ENCODE results near the gene TSR3.

Gene TSR3

DNA sequence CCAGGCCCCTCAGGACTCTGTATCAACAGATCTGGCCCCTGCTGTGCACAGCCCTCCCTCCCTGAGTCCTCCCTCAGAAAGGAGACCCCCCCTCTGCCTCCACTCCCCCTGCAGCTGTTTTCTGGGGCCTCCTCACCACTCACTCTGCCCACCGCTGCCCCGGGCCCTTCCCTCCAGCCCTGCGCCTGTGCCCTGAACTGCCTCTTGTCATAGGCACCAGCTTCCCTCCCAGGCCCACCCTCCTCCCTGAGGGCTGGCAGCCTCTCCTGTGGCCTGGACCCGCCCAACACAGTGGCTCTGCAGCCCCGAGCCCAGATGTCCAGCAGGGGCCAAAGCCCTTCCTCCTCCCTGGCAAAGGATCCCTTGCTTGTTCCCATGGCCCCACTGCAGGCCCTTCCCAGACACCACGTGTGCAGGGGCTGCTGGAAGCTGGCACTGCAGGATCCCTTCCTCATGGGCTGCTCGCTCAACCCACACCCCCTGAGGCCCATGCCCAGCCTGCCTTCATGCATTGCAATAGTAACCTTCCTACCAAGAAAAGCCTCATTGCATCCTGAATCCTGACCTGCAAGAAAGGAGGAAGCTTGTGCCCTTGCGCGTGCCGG lies 25.8 kb upstream of the TSR3 start:
- DNase-seq, result no peak

DNA sequence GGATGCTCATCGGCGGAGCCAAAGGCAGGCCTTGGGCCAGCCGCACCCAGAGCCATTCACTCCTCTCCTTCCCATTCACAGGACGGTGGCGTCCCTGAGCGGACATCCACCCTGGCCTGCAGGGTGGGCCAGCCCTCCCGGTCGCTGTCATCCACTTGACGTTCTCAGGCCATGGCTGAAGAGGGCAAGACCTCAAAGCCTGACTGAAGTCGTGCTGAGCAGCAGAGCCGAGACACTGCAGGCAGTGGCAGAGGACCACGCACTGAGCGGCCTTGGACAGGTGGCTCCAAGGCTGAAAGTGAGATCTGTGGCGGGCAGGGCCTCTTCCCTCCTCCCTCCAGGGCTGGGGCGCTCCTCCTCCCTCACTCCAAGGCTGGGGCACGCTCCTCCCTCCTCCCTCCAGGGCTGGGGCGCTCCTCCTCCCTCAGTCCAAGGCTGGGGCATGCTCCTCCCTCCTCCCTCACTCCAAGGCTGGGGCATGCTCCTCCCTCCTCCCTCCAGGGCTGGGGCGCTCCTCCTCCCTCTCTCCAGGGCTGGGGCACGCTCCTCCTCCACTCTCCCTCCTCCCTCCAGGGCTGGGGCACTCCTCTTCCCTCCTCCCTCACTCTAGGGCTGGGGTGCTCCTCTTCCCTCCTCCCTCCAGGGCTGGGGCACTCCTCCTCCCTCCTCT lies 24.2 kb upstream of the TSR3 start:
- DNase-seq, result no peak

DNA sequence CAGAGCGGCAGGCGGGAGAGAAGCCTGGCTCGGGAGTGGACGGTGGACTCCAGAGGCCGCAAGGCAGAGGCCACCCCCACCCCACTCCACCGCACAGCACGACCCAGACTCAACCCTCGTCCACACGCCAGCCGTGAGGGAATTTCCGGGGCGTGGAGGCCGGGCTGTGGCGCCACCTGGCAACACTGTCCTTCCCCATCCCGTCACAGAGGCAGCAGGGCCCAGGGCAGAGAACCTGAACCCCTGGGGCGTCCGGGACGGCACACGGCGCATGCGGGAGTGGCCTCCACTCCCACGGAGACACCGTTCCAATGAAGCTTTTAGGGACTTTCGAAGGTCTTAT lies 23.6 kb upstream of the TSR3 start:
- DNase-seq, result no peak

DNA sequence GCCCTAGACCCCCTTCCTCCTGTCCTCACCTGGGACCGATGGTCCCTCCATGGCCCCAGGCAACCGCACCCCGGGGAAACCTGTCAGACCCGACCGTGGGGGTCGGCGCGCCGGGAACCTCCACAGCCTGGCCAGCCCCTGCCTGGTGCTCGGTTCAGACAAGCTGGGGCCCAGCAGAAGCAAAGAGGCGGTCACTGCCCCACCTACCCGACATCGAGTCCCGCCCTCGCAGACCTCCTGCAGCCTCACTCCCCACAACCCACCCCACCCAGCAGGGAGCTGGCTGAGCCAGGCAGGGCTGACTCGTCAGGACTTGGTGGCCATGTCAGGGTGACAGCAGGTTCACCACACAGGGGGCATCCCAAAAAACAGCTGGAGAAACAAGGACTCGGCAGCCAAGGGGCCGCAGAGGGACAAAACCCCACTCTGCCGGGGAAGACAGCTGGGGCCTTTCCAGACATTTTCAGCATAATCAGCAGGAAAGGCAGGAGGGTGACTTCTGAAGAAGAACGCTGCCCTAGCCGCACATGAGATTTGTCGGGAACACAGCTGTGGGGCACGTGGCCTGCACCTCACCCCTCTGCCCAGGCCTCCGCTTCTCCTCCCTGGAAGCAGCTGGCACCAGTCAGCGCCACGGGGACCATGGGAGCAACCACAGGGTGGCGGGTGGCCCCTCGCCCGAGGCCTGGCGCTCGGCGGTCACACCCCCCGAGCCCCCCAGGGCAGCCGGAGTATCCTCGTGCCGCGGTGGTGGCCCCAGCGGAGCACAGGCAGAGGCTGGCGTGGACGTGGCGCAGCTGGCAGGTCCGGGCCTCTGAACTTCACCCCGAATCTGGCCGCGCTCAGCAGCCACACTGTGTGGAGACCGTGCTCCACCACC lies 23.0 kb upstream of the TSR3 start:
- no peak for DNase-seq

DNA sequence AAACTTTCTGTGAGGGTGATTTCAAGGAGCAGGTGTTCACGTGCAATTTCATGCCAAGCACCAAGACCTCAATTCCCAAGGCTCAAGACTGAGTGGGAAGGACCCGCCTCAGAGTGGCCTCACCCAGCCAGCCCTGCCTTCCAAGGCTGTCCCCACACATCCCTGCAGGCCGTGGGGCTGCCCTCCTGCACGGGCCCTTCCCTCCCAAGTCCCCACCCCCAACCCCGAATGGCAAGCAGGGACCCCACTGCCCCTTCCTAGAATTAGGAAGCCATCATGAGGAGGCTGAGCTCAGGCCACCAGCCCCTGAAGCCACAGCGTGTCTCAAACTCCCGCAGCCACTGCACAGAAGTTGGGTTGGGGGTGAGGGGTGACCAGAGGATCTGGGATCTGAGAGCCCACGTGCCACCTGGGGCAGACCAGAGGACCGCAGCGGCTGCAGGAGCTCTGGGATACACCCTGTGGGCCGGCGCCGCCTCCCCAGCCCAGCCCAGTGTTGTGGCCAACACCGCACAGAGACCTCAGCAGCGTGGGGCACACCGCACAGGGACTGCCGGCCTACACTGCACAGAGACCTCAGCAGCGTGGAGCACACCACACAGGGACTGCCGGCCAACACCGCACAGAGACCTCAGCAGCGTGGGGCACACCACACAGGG lies 20.7 kb upstream of the TSR3 start:
- no peak for DNase-seq

DNA sequence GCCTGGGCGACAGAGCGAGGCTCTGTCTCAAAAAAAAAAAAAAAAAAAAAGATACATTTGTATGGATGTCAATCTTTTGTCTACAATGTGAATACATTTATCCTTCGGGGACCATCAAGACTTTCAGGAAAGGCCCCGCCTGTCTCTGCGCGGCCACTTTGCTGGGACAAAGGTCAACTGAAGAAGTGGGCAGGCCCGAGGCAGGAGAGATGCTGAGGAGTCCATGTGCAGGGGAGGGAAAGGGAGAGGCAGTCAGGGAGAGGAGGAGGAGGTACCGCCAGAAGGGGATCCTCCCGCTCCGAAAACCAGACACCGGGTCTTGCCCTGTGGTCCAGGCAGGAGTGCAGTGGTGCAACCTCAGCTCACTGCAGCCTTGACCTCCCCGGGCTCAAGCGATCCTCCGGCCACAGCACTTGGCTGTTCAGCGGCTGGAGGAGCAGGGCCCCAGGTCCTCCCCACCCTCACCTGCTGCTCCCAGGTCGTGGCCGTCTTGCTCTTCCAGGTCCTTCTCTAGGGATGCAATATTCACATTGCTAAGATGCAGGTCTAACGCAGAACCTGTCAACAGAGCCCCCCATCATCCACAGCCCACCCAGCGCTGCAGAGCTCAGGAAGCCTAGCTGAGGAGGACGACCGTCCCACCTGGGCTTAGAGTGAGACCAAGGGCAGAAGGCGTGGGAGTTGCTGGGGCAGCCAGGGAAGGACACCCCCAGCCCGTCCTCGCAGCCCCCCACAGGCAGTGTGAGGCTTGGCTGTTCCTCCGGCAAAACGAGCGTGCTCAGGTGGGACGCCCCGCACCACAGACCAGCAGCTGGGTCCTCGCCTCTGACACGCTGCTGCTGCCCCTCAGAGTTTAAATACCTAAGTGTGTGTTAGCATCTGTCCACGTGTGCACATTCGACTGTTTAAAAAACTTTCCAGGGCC lies 19.6 kb upstream of the TSR3 start:
- DNase-seq, result no peak

DNA sequence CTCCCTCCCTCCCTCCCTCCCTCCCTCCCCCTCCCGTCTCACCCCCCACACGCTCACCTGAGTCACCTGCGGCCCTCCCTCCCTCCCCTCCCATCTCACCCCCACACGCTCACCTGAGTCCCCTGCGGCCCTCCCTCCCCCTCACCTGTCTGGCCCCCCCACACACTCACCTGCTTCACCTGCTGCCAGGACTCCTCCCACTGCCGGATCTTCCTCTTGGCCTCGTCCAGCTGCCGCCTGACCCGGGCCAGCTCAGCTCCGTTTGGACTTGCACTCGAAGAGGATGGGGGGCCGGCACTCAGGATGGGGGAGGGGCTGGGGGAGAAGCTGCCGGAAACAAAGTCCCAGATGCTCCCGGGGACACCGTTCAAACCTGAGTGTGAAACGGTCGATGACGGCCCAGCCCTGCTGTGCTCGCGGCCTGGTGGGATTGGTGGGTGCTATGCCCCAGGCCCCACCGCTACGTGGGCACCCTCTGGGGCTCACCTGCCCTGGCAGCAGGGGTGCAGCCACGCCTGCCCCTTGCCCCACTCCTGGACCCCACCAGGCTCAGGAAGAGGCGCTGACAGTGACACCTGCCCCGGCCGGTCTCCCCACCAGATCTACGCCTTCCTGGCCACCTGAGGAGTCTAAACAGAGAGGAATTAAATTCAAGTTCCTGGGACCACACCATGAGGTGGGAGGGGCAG lies 16.0 kb upstream of the TSR3 start:
- DNase-seq, result no peak

DNA sequence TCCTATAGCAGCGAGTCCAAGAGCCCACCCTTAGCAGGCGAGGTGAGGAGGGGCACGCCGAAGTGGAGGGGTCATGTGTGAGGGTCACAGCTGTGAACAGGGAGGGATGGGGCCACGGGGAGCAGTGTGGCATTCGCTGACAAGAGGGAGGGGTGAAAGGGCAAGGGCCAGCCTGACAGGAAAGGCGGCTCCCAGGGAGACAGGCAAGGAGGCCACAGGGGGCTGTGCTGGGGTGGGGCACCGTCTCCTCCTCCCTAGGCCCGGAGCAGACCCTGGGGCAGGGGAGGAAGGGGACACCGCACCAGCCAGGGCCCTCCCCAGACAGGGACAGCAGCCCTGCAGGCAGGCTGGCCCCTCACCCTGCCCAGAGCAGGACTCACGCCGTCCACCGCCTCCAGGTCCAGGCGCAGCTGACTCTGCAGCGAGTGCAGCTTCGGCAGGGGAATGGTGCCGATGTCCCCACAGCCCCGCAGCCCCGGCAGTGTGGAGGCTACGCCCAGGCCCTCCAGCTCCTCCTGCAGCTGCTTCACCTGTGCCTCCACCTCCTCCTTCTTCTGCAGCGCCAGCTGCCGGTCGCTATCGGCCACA lies 15.1 kb upstream of the TSR3 start:
- no peak for DNase-seq

DNA sequence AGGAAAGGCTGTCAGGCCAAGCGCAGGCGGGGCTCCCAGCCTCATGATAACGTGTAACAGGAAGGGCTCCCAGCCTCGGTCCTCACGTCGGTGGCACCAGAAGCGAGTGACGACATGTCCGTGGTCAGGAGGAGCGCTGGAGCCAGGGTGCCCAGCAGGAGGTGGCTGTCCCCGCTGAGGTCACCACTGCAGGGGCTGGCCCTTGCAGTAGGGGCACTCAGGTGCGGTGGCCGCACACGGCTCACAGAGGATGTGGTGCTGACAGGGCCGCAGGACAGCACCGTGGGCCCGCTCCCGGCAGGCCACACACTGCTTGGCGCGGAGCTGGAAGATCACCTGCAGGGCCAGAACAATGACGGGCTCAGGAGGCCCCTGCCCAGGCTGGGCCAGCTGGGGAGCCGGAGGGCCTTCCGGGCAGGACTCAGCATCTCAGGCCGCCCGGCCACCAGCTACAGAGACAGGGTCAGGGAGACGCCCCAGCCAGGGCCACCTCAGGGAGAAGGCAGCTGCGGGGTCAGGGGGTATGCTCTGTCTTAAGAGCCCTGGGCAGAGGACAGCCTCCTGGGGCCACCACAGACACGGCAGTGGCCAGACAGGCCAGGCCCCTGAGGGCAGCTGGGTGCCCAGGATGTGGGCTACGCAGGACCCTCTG lies 14.5 kb upstream of the TSR3 start:
- DNase-seq, result no peak

DNA sequence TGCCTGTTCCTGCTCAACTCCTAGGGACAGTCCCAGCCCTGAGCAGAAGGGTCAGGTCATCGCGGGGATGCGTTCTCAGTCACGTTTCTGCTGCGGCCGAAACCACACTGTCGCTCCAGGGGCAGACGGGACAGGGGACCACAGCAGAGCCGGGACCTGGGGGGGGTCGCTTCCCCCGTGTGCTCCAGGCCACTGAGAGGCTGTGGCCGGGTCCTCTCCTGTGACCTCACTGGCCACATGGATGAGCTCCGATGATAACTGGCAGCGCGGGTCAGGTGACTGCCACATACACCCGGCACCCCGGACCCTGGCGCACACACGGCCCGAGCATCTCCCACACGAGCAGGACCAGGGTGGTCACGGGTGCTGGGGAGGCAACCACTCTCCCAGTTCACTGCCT lies 12.8 kb upstream of the TSR3 start:
- DNase-seq, result no peak

DNA sequence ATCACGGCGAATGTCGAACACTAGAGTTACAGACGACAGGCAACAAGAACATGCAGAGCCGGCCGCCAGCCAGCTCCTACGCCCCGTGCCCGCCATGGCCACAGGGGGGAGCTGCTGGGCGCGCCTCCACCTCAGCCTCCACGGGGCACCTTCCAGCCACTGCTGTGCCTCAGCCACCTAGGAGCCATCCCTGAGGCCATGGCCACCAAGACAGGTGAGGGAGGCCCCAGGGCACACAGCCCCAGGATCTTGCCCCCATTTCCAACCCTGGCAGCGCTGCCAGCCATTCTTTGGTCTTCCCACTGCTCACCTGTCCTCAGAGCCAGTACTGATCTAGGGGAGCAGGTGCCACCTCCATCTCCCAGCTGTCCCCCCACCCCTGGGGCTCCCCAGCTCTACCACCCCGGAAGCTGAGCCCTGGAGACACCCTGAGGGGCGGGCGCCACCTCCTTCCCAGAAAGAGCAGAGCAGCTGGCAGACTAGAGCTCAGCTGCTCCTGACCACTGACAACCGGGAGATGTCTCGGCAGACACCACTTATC lies 11.9 kb upstream of the TSR3 start:
- peak; percentile 67 for DNase-seq

DNA sequence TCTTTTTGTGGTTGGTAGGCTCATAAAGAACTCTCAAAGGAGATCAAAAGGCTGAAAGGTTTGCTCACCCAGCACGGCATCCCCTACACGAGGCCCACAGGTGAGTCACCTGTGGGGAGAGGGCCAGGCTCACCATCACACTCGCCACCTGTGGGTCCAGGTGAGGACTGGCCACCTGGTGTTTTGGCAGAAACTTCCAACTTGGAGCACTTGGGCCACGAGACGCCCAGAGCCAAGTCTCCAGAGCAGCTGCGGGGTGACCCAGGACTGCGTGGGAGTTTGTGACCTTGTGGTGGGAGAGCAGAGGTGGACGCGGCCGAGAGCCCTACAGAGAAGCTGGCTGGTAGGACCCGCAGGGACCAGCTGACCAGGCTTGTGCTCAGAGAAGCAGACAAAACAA lies 11.1 kb upstream of the TSR3 start:
- DNase-seq, result no peak

DNA sequence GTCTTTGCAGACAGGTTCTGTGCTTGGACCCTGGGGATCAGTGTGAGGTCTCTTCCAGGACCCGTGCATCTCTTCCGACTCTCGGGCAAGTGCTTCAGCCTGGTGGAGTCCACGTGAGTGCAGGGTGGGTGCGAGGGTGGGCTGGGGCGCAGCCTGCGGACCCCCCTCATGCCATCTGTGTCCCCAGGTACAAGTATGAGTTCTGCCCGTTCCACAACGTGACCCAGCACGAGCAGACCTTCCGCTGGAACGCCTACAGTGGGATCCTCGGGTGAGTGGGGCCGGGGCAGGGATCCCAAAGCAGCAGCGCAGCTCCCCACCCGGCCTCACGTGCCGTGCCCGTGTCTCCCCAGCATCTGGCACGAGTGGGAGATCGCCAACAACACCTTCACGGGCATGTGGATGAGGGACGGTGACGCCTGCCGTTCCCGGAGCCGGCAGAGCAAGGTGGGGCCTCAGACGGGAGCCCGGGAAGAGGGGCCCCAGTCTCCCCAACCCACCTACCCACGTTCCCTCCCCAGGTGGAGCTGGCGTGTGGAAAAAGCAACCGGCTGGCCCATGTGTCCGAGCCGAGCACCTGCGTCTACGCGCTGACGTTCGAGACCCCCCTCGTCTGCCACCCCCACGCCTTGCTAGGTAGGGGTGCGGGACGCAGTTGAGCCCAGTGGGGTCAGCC lies 10.1 kb upstream of the TSR3 start:
- no peak for DNase-seq

DNA sequence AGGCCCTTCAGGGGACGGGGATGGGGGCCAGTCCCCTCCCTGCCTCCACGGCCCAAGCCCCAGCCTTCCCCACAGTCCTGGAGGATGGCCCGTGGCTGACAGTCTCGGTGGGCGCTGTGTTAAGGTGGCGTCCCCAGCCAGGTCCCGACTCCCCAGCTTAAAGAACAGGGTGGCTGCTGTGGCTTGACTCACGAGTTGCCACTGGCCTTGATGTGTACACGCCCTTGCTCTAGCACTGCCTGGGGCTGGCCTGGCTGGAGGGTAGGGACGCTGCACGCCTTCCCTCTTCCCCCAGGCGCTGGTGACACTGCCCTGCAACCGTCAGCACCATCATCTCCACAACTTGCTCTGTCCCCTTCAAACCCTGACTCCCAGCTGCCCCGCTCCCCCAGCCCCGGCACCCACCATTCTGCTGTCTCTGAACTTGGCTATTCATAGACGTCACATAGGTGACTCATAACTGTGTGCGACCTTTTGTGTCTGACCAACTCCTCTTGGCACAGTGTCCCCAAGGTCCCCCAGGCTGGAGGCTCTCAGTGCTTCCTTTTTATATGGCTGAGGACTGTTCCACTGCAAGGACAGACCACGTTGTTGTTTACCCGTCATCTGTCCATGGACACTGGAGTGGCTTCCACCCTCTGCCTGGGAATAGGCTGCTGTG lies 6.4 kb upstream of the TSR3 start:
- no peak for DNase-seq

DNA sequence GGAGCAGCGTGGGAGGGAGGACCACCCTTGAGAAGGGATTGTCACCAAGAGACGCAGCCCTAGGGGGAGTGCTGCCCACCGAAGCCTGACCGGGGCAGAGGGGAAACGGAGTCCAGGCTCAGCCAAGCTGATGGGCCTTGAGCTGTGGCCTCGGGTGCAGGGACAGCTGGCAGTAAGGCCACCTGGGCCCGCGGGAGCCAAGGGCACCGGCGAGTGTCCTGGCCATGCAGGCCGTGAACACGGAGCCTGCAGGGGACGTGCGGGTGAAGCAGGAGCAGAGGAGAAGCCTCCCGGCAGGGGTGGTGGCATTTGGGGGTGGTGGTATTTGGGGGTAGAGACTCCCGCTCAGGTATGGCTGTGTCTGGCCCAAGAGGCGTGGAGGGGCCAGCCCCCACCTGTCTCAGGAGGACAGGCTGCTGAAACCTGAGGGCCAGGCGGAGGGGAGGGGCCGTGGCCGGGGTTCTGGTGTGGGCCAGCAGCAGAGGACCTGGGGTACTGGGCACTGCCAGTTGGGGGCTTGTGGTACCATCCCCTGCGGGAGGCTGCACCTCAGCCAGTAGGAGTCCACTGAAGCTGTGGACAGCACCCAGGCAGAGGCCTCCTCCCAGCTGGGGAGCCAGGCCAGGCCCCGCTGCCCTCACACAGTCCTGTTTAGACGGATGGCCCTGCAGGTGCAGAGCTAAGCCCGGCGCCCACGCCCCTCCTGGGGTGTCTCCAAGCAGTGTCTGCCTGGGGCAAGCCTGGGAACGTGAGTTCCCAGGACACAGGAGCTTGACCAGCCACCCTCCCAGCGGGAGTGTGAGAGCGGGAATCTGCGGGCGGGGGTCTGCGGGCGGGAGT lies 4.6 kb upstream of the TSR3 start:
- DNase-seq, result no peak

DNA sequence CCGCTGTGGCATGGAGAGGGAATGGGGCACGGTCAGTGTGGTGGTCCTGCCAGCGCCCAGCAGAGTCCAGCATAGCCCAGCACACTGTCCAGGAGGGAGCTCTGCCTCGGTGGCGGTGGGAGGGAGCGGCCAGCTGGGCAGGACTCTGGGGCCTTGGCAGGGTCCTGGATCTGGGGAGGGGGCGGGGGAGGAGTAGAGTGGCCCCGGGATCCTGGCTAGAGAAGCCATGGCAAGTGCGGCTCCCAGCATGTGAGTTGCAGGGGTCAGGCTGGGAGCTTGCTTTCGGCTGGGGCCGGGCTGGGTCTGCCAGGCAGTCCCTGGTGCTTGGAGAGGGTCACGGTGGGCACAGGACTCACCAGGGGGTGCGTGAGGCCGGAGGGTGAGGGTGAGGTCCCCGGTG lies 3.9 kb upstream of the TSR3 start:
- DNase-seq, result no peak

DNA sequence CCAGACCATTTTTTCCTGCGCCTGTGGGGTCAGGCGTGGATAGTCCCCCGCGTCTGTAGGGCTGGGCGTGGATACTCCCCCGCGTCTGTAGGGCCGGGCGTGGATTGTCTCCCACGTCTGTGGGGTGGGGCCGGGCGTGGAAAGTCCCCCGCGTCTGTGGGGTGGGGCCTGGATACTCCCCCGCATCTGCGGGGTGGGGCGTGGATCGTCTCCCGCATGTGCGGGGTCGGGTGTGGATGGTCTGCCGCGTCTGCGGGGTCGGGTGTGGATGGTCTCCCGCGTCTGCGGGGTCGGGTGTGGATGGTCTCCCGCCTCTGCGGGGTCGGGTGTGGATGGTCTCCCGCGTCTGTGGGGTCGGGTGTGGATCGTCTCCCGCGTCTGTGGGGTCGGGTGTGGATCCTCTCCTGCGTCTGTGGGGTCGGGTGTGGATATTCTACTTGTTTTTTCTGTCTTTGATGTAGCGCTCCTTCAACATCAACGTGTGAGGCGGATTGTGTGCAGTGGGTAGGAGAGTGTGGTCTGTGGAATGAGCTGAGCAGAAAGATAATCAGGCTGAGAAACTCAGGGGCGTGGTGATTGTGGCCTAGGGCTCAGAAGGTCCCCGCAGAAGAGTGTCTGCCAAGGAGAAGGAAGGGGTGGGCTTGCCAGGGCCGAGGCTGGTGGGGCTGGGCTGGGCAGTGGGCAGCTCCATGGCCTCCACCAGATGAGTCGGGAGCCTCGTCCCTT lies 3.3 kb upstream of the TSR3 start:
- no peak for DNase-seq

DNA sequence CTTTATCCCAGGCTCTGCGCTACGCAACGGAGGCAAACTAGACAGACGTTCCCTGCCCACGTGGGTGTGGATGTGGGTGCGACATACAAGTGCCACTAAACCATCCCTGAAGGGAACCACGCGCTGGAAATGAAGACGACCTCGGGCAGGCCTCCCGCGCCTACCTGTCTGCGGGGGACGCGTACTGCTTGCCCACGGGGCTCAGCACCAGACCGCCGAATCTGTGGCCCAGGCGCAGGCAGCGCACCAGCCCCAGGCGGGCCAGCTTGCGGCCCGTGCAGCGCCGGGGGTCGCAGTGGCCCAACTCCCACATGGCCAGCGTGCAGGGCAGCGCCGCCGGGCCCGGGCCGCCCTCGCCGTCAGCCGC lies 480 bp downstream of the TSR3 start:
- DNase-seq, result no peak

All from activated CD4-positive, alpha-beta T cell treated with anti-CD3 and anti-CD28 coated beads, Interleukin-2, amount 50 U/mL, for 16 hours (primary cell).